Activated CD8-positive, alpha-beta memory T cell treated with anti-CD3 and anti-CD28 coated beads, Interleukin-2, amount 50 U/mL, for 4 hours (primary cell): Measurements from ENCODE around the gene CFAP97D1.
A peak's percentile ranks its signal among the peaks of the same experiment; 100 is the strongest.

Experiments
- DNase-seq: peaks from one replicate; pipeline ENCODE4 v3.0.0-alpha.2; 2020

The CFAP97D1 gene

GRCh38 chr17:43780135-43780534 is at the start of gene CFAP97D1:
TSS of gene CFAP97D1 (plus strand) at chr17:43780435. CDS start at chr17:43780463, 28 bp downstream.
- no peak for DNase-seq

GRCh38 chr17:43732958-43733357 is 47.3 kb upstream of the CFAP97D1 start:
- DNase-seq = no peak

- no peak for DNase-seq
Measured at GRCh38 chr17:43733956-43734355, 46.3 kb upstream of the CFAP97D1 start.

- no peak for DNase-seq
Measured at GRCh38 chr17:43734376-43734775, 45.9 kb upstream of the CFAP97D1 start.

- no peak for DNase-seq
Measured at GRCh38 chr17:43736389-43736788, 43.8 kb upstream of the CFAP97D1 start.

GRCh38 chr17:43737722-43738121 is 42.5 kb upstream of the CFAP97D1 start:
- no peak for DNase-seq

- no peak for DNase-seq
Measured at GRCh38 chr17:43740541-43740940, 39.7 kb upstream of the CFAP97D1 start.

GRCh38 chr17:43741636-43742035 is 38.6 kb upstream of the CFAP97D1 start:
- DNase-seq = no peak

- no peak for DNase-seq
Measured at GRCh38 chr17:43745541-43745940, 34.7 kb upstream of the CFAP97D1 start.

GRCh38 chr17:43750153-43750552 is 30.1 kb upstream of the CFAP97D1 start:
- DNase-seq = no peak

GRCh38 chr17:43753493-43754129 is 26.6 kb upstream of the CFAP97D1 start:
- no peak for DNase-seq

- no peak for DNase-seq
Measured at GRCh38 chr17:43754947-43755346, 25.3 kb upstream of the CFAP97D1 start.

- DNase-seq = no peak
Measured at GRCh38 chr17:43755389-43755875, 24.8 kb upstream of the CFAP97D1 start.

GRCh38 chr17:43756201-43756600 is 24.0 kb upstream of the CFAP97D1 start:
- no peak for DNase-seq

GRCh38 chr17:43757171-43757660 is 23.0 kb upstream of the CFAP97D1 start:
- no peak for DNase-seq

GRCh38 chr17:43758086-43758485 is 22.1 kb upstream of the CFAP97D1 start:
- no peak for DNase-seq

GRCh38 chr17:43758497-43759174 is 21.6 kb upstream of the CFAP97D1 start, which contains the start of gene SOST:
TSS of gene SOST (minus strand) at chr17:43758791. CDS start at chr17:43758741, 50 bp downstream.
- no peak for DNase-seq

- DNase-seq = no peak
Measured at GRCh38 chr17:43759836-43760235, 20.4 kb upstream of the CFAP97D1 start.

- peak; percentile 91 for DNase-seq
Measured at GRCh38 chr17:43760254-43760852, 19.9 kb upstream of the CFAP97D1 start.

GRCh38 chr17:43766413-43767052 is 13.7 kb upstream of the CFAP97D1 start:
- DNase-seq = peak; percentile 62

- no peak for DNase-seq
Measured at GRCh38 chr17:43767053-43767712, 13.1 kb upstream of the CFAP97D1 start.

GRCh38 chr17:43767713-43768059 is 12.5 kb upstream of the CFAP97D1 start:
- no peak for DNase-seq

- no peak for DNase-seq
Measured at GRCh38 chr17:43768382-43768781, 11.9 kb upstream of the CFAP97D1 start.
